Dendritic cell treated with granulocyte-macrophage colony-stimulating factor and Interleukin-4, amounts not matched to agents 40 ng/mL and 50 ng/mL, for 4 days (primary cell): ENCODE data around the gene ARL8A.
"Not testable (repeated sequence)": the region's sequence is repeated elsewhere in the genome, so short reads cannot be mapped to it uniquely, and the experiment has no call there.

ENCODE experiments used
- H3K27ac Mint-ChIP-seq: one replicate; pipeline ENCODE4 v1.8.0; 2022; ENCODE audit warnings: mild to moderate bottlenecking, mixed read lengths
- H3K27me3 Mint-ChIP-seq: one replicate; pipeline ENCODE4 v1.8.0; 2022; ENCODE audit warnings: mild to moderate bottlenecking, mixed read lengths
- H3K36me3 Mint-ChIP-seq: one replicate; pipeline ENCODE4 v1.8.0; 2022; ENCODE audit warnings: low read depth, mixed read lengths
- H3K4me1 Mint-ChIP-seq: one replicate; pipeline ENCODE4 v1.8.0; 2022; ENCODE audit warnings: low read depth, mixed read lengths
- H3K4me3 Mint-ChIP-seq: one replicate; pipeline ENCODE4 v1.8.0; 2022; ENCODE audit warnings: mild to moderate bottlenecking, moderate library complexity, mixed read lengths
- H3K9me3 Mint-ChIP-seq: one replicate; pipeline ENCODE4 v1.8.0; 2022; ENCODE audit warnings: mixed read lengths
- intact Hi-C: fragments of 100-400 bp; cut with micrococcal nuclease; formaldehyde crosslinking; loops from one replicate; pipeline ENCODE4 v1.15.0; 2022

Gene ARL8A

DNA sequence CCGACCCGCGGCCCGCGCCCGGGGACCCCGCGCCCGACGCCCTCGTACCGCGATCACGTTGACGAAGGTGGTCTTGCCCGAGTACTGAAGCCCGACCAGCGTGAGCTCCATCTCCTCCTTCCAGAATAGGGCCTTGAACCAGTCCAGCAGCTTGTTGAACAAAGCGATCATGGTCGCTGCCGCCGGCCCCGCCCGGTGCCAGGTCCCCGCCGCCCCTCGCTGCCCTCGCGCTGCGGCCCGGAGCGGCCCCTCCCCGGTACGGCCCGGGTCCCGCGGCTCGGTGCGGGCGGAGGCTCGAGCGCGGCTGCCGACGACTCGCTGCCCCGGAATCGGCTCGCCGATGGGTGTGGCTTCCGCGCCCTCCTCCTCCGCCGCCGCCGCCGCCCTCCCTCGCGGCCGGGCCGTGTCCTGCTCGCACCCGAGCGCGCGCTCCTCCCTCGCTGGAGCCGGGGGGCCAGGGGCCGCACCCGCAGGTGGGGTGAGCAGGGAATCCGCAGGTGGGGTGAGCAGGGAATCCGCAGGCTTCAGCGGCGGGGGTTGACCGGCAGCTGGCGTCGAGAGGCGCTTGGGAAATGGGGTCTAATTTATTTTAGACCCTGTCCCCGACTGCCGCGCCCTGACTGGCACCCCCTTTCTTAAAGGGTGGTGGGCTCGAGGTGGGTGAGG, at the start of gene ARL8A:
Gene ARL8A (minus strand): TSS at position 336 of the 666 bp plus-strand sequence. CDS start 165 bp downstream, at position 171.
- Mint-ChIP-seq H3K27ac (peak within 1 kb of the TSS; percentile 98), H3K27me3 (no peaks in the 10 kb centered on the region), H3K36me3 (peaks cover 73% of the 10 kb centered on the region), H3K4me1 (peaks cover 75% of the 10 kb centered on the region), H3K4me3 (peak within 1 kb of the TSS; percentile 98), H3K9me3 (no peaks in the 10 kb centered on the region)
- intact Hi-C loops, result no loop called here

DNA sequence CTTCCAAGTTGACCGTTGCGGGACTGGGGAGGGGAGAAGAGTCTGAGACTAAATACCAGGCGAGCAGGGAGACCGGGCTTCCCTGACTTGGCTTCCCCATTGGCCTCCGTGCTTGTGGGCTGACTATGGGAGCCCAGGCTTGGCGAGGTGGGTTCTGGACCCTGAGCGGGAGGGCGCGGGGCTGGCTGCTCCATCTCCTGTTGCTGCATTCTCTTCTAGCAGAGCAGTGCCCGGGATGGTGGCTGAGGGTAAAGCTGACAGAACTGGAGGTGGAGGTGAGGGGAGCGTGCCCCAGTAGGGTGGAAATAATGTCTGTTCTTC, 49.8 kb upstream of the ARL8A start:
- no peaks in the 10 kb centered on the region for H3K9me3 Mint-ChIP-seq
- no peaks in the 10 kb centered on the region for H3K4me1 Mint-ChIP-seq
- no peak overlapping the region for H3K4me3 Mint-ChIP-seq
- H3K27me3 Mint-ChIP-seq, result peaks cover 73% of the 10 kb centered on the region
- intact Hi-C loops, result no loop called here
- H3K36me3 Mint-ChIP-seq, result no peaks in the 10 kb centered on the region
- H3K27ac Mint-ChIP-seq, result no peak overlapping the region

DNA sequence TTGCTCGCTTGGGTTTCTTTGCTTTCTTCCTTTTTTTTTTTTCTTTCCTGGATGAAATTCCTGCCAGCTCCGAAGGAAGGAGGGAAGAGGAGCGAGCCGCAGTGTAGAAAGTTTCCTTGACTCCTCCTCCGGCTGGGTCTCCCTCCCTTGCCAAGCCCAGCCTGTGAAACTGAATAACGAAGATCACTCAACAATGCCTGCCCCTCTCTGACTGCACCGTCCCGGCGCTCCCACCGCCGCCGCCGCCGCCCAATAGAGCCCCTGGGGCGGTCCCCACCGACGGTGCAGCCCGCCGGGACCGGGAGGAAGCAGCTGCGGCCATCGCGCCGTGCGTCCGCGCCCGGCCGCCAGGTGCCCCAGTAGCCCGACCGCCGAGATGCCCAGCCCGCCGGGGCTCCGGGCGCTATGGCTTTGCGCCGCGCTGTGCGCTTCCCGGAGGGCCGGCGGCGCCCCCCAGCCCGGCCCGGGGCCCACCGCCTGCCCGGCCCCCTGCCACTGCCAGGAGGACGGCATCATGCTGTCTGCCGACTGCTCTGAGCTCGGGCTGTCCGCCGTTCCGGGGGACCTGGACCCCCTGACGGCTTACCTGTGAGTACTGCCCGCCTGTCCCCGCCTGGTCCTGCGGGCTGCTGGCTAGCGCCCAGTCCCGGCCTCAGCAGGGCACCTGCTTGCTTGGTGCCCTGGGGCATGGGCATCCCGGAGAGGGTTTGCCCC, 49.2 kb upstream of the ARL8A start, which contains the start of gene LGR6:
Gene LGR6 (plus strand): TSS at position 186 of the 714 bp plus-strand sequence. CDS start 191 bp downstream, at position 377.
- intact Hi-C loops, result no loop called here
- H3K27ac Mint-ChIP-seq, result no peak within 1 kb of the TSS
- H3K9me3 Mint-ChIP-seq, result no peaks in the 10 kb centered on the region
- H3K4me1 Mint-ChIP-seq, result no peaks in the 10 kb centered on the region
- H3K4me3 Mint-ChIP-seq, result no peak within 1 kb of the TSS
- no peaks in the 10 kb centered on the region for H3K36me3 Mint-ChIP-seq
- peaks cover 68% of the 10 kb centered on the region for H3K27me3 Mint-ChIP-seq

DNA sequence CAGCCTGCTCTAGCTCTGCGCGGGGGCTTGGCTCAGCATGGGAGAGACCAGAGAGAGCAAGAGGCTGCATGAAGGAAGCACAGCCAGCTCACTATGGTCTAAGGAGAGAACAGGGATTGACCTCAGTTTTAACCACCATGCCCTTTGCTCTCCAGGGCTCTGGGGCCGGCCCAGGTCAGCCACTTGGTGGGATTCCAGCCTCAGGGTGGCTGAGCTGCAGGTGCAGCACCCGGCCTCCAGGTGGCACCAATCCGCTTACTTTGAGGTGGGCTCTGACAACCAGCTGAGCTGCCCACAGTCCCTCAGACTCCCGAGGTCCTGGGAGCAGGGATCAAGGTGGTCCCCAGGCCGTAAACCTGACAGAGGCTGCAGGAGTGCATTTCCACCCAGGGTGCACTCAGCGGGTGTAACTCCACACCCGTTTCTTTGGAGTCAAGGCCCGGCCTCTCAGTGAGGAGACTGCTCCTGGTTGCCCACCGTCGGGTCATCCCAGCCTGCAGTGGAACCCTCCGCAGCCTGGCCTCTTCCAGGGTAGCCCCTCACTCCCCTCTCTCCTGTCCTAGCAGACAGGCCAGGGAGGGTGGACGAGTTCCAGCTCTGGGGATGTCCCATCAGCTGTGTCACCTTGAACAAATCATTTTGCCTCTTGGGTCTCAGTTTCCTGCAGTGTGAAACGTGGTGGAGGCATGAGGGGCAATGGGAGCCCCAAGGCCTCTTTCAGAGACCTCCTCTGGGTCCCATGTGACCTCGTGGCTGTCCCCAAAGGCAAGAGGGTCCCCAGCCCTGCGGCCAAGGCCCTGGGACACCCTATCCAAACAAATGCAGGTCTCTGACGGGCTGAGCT, 48.5 kb upstream of the ARL8A start:
- Mint-ChIP-seq H3K4me3 (no peak overlapping the region), H3K27me3 (peaks cover 64% of the 10 kb centered on the region), H3K9me3 (no peaks in the 10 kb centered on the region), H3K4me1 (no peaks in the 10 kb centered on the region), H3K36me3 (no peaks in the 10 kb centered on the region), H3K27ac (no peak overlapping the region)
- intact Hi-C loops, result loop anchor here (1.0 kb wide), 1 partner anchor 122 kb away; no protein-coding TSS in a partner anchor

DNA sequence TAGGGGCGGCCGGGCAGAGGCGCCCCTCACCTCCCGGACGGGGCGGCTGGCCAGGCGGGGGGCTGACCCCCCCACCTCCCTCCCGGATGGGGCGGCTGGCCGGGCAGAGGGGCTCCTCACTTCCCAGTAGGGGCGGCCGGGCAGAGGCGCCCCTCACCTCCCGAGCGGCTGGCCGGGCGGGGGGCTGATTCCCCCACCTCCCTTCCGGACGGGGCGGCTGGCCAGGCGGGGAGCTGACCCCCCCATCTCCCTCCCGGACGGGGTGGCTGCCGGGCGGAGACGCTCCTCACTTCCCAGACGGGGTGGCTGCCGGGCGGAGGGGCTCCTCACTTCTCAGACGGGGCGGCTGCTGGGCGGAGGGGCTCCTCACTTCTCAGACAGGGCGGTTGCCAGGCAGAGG, 46.9 kb upstream of the ARL8A start:
- H3K9me3 Mint-ChIP-seq, intact Hi-C loops, H3K4me1 Mint-ChIP-seq, H3K4me3 Mint-ChIP-seq, H3K27ac Mint-ChIP-seq, H3K36me3 Mint-ChIP-seq: not testable (repeated sequence)
- peaks cover 65% of the 10 kb centered on the region for H3K27me3 Mint-ChIP-seq

DNA sequence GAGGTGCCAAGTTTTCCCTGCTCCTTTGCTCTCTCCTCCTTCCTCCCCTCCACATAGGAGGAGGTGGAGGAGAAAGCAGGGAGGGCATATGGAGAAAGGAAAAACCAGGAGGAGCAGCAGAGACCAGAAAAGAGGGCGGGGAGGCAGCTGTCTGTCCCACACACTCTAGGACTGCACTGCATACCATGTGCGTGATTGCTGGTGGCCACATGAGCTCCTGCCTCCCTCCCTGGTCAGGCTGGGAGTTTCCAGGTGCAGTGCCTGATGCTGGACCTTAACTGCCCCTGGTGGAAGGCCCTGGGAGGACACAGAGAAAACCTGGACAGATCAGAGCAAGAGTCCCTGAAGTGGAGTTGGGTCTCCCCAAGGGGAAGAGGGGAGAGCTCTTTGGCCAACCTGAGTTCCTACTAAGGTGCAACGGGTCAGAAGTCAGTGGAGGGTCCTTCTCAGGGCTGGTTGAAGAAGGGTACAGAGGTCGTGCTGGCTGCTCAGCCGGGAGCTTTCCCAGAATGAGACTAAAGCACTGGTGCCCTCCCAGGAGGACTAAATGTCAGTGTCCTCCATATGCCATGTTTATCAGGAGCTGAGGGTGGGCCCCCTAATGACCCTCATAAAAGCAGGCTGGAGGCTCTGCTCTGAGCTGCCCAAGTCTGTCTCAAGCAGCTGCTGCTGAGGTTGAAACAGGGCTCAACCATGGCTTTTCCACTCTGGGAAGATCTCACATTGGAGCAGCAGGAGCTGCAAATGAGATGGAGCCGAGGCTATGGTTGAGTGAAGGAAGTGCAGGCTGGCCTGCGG, 45.6 kb upstream of the ARL8A start:
- Mint-ChIP-seq H3K4me3 (no peak overlapping the region), H3K27me3 (peaks cover 62% of the 10 kb centered on the region), H3K27ac (no peak overlapping the region), H3K9me3 (no peaks in the 10 kb centered on the region), H3K4me1 (no peaks in the 10 kb centered on the region), H3K36me3 (no peaks in the 10 kb centered on the region)
- intact Hi-C loops, result no loop called here

DNA sequence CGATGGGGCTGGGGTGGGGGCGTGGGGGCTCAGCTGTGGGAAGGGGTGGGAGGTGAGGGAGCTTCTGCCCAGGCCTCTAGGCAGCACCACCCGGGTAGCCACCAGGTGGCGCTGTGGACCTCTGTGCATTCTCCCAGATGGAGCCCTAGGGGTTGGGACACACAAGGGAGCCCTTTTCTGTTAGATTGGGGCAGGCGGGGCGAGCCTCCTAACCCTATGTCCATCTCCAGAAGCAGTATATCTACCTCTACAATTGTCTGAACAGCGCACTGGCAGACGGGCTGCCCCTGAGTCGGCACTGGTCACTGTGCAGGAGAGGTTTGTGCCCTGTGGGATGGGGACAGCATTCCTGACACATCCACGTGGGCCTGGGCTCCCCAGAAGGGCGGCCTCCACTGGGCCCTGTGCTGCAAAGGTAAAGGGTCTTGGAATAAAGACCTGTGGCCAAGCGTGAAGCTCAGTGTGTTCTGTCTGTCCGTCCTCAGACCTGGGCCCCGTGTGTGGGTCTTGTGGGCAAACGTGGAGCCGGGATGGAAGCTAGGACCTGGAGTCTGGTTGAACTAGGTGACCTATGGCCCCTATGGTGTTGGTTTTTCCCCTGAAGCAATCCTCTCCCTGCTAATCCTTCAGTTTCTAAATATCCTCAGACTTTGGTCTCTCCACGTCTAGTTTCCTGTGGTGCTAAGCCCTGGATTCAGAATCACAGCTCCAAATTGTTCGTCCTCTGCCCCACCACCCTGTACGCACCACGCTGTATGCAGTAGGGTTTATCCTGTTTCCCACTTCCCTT, 44.7 kb upstream of the ARL8A start:
- H3K4me1 Mint-ChIP-seq, result peaks cover 5% of the 10 kb centered on the region
- peaks cover 60% of the 10 kb centered on the region for H3K27me3 Mint-ChIP-seq
- H3K4me3 Mint-ChIP-seq, result no peak overlapping the region
- no peaks in the 10 kb centered on the region for H3K36me3 Mint-ChIP-seq
- no peak overlapping the region for H3K27ac Mint-ChIP-seq
- intact Hi-C loops, result no loop called here
- no peaks in the 10 kb centered on the region for H3K9me3 Mint-ChIP-seq

DNA sequence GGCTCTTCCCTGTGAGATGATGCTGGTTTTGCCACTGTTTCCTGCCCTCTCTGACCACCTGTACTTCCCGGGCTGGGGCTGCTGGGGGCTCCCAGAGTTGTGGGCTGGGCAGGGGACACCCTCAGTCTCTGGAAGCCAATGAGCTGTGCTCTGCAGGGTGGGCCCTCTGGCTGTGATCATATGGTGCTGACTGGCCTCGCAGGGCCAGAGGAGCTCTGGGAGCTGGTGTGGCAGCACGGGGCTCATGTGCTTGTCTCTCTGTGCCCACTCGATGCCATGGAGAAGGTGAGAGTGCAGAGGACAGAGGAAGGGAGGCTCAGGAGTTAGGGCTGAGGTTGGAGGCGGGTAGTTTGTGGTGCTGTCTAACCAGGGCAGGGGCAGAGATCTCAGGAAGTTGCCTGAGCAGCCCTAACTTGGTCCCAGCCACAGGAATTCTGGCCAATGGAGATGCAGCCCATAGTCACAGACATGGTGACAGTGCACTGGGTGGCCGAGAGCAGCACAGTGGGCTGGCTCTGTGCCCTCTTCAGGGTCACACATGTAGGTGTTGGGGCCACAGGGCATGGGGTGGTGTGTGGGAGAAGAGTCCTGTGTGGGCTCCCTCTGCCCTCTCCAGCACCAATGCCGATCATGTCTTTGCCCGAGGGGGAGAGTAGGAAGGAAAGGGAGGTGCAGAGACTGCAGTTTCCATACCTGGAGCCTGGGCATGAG, 43.3 kb upstream of the ARL8A start:
- H3K36me3 Mint-ChIP-seq, result no peaks in the 10 kb centered on the region
- no peak overlapping the region for H3K4me3 Mint-ChIP-seq
- peaks cover 54% of the 10 kb centered on the region for H3K27me3 Mint-ChIP-seq
- H3K9me3 Mint-ChIP-seq, result no peaks in the 10 kb centered on the region
- peaks cover 5% of the 10 kb centered on the region for H3K4me1 Mint-ChIP-seq
- no peak overlapping the region for H3K27ac Mint-ChIP-seq
- intact Hi-C loops, result loop anchor here (1.0 kb wide), 1 partner anchor 531 kb away; no protein-coding TSS in a partner anchor

DNA sequence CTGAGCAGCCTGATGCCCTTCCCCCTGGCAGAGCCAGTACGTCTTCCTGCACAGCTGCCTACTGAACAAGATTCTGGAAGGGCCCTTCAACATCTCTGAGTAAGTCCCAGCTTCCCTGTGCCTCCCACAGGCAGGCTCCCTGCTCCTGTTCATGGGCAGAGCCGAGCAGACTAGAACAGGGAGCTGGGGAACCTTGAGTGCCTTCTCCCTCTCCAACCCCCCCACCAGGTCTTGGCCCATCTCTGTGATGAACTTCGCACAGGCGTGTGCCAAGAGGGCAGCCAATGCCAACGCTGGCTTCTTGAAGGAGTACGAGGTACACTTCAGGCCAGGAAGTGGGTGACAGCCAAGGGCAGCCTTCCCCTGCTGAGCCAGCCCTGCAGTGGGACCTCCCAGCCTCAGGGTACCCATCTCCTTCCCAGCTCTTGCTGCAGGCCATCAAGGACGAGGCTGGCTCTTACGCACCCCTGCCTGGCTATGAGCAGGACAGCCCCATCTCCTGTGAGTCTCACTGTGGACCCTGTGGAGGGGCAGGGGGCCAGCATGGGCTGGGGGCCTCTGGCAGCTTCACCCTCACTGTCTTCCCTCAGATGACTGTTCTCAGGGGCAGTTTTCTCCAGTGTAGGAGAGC, 42.6 kb upstream of the ARL8A start:
- Mint-ChIP-seq H3K4me3 (no peak overlapping the region), H3K9me3 (no peaks in the 10 kb centered on the region), H3K36me3 (no peaks in the 10 kb centered on the region), H3K27me3 (peaks cover 47% of the 10 kb centered on the region), H3K4me1 (peaks cover 5% of the 10 kb centered on the region), H3K27ac (no peak overlapping the region)
- intact Hi-C loops, result no loop called here

DNA sequence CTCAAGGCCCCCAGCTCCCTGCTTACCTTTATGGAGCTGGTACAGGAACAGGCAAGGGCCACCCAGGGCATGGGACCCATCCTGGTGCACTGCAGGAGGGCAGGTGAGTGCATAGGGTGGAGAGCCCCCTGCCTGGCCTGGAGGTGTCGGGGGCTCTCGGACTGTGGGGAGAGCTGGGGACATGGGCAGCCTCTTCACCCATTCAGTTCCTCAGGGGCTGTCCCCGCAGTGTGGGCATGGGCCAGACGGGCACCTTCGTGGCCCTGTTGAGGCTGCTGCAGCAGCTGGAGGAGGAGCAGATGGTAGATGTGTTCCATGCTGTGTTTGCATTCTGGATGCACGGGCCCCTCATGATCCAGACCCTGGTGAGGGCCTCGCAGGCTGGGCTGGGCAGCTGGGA, 41.8 kb upstream of the ARL8A start:
- intact Hi-C loops, result no loop called here
- Mint-ChIP-seq H3K9me3 (no peaks in the 10 kb centered on the region), H3K36me3 (no peaks in the 10 kb centered on the region), H3K4me1 (peaks cover 5% of the 10 kb centered on the region), H3K27me3 (peaks cover 50% of the 10 kb centered on the region), H3K27ac (no peak overlapping the region), H3K4me3 (no peak overlapping the region)

DNA sequence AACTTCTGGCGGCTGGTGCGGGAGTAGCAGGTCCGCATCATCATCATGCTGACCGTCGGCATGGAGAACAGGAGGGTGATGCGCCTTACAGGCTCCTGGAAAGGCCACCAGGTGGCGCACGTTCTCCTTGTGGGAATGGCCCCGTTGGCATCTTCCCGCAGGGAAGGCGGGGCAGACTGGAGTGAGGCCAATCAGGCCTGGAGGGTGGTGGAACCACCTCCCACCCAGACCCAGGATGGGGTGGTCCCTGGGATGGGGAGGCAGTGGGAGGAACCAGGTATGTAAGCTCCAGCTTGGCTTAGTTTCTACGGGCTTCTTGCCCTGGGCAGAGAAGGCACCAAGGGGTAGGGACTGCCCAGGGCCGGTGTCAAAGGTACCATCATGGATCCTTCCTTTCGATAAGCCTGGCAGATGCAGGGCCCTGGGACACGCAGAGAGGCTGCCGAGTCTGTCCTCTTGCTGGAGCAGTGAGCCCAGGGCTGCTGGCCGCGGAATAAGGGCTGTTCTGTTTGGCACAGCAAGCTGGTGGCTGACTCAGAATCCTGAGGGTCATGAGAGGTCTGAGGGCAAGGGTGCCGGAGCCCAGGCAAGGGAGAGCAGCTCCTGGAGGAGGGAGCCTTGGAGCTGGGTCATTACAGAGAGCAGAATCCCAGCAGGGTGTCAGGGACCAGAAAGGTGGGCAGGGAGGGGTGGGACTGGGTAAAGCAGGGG, 40.4 kb upstream of the ARL8A start:
- H3K4me1 Mint-ChIP-seq, result peaks cover 5% of the 10 kb centered on the region
- H3K4me3 Mint-ChIP-seq, result no peak overlapping the region
- H3K36me3 Mint-ChIP-seq, result no peaks in the 10 kb centered on the region
- no peak overlapping the region for H3K27ac Mint-ChIP-seq
- intact Hi-C loops, result no loop called here
- no peaks in the 10 kb centered on the region for H3K9me3 Mint-ChIP-seq
- H3K27me3 Mint-ChIP-seq, result peaks cover 47% of the 10 kb centered on the region
